Peyer's patch (tissue), 4 donors: ENCODE results near the gene NOTUM.

ENCODE experiments used
- CTCF ChIP-seq, 6 experiments: fragments of 450-650 bp in 4 of 6; fragments of 200-600 bp in 2 of 6; sonication (generic) in 1 of 6; IDR thresholded peaks; one replicate each; pipeline ENCODE4 v1.5.1; 2017 to 2019; ENCODE audit warnings: antibody characterized with exemption in 6 of 6, mild to moderate bottlenecking in 3 of 6, moderate library complexity in 1 of 6
- POLR2A ChIP-seq, 2 donors: fragments of 450-650 bp; IDR thresholded peaks; one replicate each; pipeline ENCODE4 v1.5.1; 2017; ENCODE audit warnings: antibody characterized with exemption in 2 of 2, mild to moderate bottlenecking in 2 of 2, moderate library complexity in 2 of 2

- TF ChIP-seq CTCF (IDR thresholded peaks at IDR 0.05) (no peak), POLR2A (IDR thresholded peaks at IDR 0.05) (no peak)
Observed at GRCh38 chr17:81913394-81914102, 47.4 kb downstream of the NOTUM start.
